HG02588 (cell line): ENCODE measurements around the gene ARHGEF7.

Experiments
- ATAC-seq: cut with Tn5 transposase; IDR thresholded peaks from one replicate; pipeline ENCODE4 v1.9.1; 2021; ENCODE audit warnings: mild to moderate bottlenecking, moderate library complexity; ENCODE audit not compliant: unreplicated experiment

ARHGEF7 gene

GRCh38 chr13:111322001-111322915, 207.1 kb downstream of the ARHGEF7 start:
- ATAC-seq: no peak

- ATAC-seq: no peak
These were observed 207.8 kb downstream of the ARHGEF7 start for GRCh38 chr13:111322916-111323331.

- no peak for ATAC-seq
These were observed 208.4 kb downstream of the ARHGEF7 start for GRCh38 chr13:111323549-111323948.

- no peak for ATAC-seq
These were observed 209.0 kb downstream of the ARHGEF7 start for GRCh38 chr13:111323950-111324651.

GRCh38 chr13:111324736-111325135, 209.6 kb downstream of the ARHGEF7 start:
- no peak for ATAC-seq

- ATAC-seq: no peak
These were observed 210.2 kb downstream of the ARHGEF7 start for GRCh38 chr13:111325146-111325890.

- no peak for ATAC-seq
These were observed 211.0 kb downstream of the ARHGEF7 start for GRCh38 chr13:111325941-111326620.

- no peak for ATAC-seq
These were observed 211.5 kb downstream of the ARHGEF7 start for GRCh38 chr13:111326621-111326965.

GRCh38 chr13:111326981-111327642, 212.0 kb downstream of the ARHGEF7 start:
- ATAC-seq: no peak

GRCh38 chr13:111327730-111328573, 212.8 kb downstream of the ARHGEF7 start:
- no peak for ATAC-seq

- no peak for ATAC-seq
These were observed 213.7 kb downstream of the ARHGEF7 start for GRCh38 chr13:111328574-111329410.

GRCh38 chr13:111329641-111330040, 214.5 kb downstream of the ARHGEF7 start:
- no peak for ATAC-seq

GRCh38 chr13:111330066-111330610, 215.0 kb downstream of the ARHGEF7 start:
- ATAC-seq: no peak

- ATAC-seq: no peak
These were observed 220.2 kb downstream of the ARHGEF7 start for GRCh38 chr13:111335298-111335697.

GRCh38 chr13:111336666-111337065, 221.6 kb downstream of the ARHGEF7 start:
- ATAC-seq: no peak

GRCh38 chr13:111337206-111337605, 222.1 kb downstream of the ARHGEF7 start:
- no peak for ATAC-seq

- no peak for ATAC-seq
These were observed 222.6 kb downstream of the ARHGEF7 start for GRCh38 chr13:111337741-111338140.

GRCh38 chr13:111338841-111339240, 223.7 kb downstream of the ARHGEF7 start:
- ATAC-seq: no peak
